ENCODE measurements around the gene PIN1.
A peak's percentile ranks its signal among the peaks of the same experiment; 100 is the strongest.
"Not testable (repeated sequence)": the region's sequence is repeated elsewhere in the genome, so short reads cannot be mapped to it uniquely, and the experiment has no call there.

PIN1 gene

DNA sequence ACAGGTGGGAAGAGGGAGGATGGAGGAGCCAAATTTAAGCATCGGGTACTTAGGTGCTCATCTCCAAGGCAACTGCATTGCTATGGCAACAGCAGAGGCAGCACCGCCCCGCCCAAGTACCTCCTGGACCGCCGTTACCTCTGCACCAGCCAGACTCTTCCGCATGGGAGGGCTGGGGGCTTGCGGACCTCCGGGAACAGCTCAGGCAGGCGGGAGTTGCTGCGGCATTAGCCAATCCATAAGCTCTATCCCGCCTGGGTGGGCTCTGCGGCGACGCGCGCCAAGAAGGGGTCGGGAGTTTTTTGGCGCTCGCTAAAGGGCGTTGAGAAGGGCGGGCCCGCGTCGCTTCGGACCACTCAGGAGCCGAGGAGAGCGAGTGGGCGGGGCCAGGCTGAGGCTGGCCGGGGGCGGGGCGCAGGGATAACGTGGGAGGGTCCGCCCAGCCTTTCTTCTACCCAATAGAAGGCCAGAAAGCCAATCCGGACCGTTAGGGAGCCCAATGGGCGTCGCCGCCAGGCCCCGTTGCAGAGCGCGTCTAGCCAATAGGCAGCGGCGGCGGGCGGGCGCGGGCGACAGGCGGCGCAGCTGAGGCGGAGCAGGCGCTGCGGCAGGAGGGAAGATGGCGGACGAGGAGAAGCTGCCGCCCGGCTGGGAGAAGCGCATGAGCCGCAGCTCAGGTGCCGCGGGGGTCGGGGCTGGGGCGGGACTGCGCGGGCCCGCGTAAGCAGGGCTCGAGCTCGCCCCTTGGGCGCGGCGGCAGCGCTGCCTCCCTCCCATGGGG is at the start of gene PIN1:
Gene PIN1, plus strand, starts transcription at position 593 of the 781 bp plus-strand sequence. Its CDS starts 27 bp downstream, at position 620.
- DNase-seq (ENCODE audit: low read depth) = peak; percentile 92

DNA sequence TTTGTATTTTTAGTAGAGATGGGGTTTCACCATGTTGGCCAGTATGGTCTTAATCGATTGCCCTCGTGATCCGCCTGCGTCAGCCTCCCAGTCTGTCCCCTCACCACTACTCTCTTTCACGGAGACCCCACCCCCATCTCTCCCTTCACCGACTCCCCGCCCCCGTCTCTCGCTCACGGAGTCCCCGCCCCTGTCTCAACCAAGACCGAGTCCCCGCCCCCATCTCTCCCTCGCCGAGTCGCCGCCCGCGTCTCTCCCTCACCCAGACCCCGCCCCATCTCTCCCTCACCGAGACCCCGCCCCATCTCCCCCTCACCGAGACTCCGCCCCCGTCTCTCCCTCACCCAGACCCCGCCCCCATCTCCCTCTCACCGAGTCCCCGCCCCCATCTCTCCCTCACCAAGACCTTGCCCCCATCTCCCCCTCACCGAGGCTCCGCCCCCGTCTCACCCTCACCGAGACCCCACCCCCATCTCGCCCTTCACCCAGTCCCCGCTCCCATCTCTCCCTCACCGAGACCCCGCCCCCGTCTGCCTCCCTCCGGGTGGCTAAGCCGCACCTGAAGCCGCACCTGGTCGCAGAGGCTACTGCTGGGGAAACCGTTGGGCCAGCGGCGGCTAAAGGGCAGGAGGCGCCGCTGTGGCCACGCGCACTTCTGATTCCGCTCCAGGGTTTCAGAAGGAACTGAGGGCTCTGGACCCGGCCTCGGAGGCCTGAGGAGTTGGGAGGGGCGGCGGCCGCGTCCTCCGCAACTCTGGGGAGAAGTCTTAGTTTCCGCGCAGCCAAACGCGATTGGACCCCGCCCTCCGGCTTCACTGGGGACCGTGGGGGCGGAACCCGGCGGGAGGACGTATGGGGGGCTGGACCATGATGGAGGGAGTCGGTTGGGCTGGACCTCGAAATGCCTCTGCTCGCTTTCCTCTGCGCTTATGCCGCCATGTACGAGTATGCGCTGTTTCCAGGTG is 49.5 kb upstream of the PIN1 start:
- DNase-seq (ENCODE audit: low read depth) = peak; percentile 63

DNA sequence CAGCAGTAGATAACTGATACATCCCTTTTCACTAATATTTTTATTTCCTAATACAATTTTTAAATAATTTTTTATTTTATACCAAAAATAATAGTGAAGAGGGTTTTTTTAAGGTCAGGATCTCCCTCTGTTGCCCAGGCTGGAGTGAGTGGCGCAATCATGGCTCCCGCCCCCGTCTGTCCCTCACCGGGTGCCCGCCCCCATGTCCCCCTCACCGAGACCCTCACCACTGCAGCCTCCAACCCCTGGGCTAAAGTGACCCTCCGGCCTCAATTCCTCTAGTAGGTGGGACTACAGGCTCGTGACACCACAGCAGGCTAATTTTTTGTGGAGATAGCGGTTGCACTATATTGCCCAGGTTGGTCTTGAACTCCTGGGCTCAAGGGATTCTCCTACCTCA is 48.8 kb upstream of the PIN1 start:
- no peak for DNase-seq (ENCODE audit: low read depth)

DNA sequence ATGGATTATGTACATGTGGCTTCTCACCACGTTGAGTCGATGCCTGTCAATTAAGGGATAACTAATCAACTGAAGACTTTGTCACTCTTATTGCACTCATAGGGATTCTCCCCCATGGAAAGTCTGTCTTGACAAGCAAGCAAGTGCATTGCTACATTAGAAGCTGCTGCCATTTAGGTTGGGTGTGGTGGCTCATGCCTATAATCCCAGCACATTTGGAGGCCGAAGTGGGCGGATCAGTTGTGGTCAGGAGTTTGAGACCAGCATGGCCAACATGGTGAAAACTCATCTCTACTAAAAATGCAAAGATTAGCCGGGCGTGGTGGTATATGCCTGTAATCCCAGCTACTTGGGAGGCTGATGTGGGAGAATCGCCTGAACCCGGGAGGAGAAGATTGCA is 48.3 kb upstream of the PIN1 start:
- DNase-seq (ENCODE audit: low read depth) = no peak

DNA sequence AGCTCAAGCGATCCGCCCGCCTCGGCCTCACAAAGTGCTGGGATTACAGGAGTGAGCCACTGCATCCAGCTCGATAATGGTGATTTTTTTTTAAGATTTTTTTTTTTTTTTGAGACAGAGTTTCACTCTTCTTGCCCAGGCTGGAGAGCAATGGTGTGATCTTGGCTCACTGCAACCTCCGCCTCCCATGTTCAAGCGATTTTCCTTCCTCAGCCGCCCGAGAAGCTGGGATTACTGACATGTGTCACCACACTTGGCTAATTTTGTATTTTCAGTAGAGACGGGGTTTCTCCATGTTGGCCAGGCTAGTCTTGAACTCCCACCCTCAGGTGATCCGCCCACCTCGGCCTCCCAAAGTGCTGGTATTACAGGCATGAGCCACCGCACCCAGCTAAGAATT is 46.5 kb upstream of the PIN1 start:
- DNase-seq (ENCODE audit: low read depth) = not testable (repeated sequence)

DNA sequence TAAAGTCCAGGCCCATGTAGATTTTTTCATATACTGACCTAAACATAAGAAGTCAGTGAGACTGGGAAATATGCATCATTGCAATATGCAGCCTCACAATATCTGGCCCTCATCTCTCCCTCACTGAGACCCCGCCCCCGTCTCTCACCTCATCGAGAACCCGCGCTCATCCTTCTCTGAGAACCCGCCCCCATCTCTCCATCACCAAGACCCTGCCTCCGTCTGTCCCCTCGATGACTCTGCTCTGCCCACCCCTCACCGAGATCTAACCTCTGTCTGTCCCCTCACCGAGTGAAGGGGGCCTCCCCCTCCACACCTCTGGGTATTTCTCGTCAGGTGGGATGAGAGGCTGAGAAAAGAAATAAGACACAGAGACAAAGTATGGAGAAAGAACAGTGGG is 46.1 kb upstream of the PIN1 start:
- no peak for DNase-seq (ENCODE audit: low read depth)

DNA sequence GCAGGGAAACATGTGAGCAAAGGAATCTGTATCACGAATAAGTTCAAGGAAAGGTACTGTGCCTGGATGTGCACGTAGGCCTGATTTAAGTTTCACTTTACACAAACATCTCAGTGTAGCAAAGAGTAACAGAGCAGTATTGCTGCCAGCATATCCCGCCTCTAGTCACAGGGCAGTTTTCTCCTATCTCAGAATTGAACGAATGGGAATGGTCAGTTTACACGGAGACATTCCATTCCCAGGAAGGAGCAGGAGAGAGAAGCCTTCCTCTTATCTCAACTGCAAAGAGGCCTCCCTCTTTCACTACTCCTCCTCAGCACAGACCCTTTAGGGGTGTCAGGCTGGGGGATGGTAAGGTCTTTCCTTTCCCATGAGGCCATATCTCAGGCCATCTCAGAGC is 45.5 kb upstream of the PIN1 start:
- DNase-seq (ENCODE audit: low read depth) = not testable (repeated sequence)

DNA sequence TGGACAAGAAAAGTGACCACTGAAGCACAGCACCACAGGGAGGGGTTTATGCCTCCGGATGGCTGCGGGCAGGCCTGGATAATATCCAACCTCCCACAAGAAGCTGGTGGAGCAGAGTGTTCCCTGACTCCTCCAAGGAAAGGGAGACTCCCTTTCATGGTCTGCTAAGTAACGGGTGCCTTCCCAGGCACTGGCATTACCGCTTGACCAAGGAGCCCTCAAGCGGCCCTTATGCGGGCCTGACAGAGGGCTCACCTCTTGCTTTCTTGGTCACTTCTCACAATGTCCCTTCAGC is 44.1 kb upstream of the PIN1 start:
- not testable (repeated sequence) for DNase-seq (ENCODE audit: low read depth)

DNA sequence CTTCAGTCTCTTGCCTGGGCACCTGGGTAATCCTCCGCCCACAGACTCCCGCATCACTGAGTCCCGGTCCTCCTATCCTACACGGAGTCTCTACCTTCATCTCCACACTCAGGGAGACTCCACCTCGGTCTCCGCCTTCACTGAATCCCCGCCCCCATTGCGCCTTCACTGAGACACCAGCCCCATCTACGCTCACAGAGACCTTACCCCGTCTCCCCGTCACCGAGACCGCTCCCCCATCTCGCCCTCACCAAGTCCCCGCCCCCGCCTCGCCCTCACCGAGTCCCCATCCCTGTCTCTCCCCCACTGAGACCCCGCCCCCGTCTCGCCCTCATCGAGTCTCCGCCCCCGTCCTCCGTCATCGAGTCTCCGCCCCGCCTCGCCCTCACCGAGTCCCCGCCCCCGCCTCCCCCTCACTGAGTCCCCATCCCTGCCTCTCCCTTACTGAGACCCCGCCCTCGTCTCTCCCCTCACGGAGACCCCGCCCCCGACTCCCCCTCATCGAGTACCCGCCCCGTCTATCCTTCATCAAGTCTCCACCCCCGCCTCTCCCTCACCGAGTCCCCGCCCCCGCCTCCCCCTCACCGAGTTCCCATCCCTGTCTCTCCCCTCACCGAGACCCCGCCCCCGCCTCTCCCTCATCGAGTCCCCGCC is 43.4 kb upstream of the PIN1 start:
- DNase-seq (ENCODE audit: low read depth) = peak; percentile 75

DNA sequence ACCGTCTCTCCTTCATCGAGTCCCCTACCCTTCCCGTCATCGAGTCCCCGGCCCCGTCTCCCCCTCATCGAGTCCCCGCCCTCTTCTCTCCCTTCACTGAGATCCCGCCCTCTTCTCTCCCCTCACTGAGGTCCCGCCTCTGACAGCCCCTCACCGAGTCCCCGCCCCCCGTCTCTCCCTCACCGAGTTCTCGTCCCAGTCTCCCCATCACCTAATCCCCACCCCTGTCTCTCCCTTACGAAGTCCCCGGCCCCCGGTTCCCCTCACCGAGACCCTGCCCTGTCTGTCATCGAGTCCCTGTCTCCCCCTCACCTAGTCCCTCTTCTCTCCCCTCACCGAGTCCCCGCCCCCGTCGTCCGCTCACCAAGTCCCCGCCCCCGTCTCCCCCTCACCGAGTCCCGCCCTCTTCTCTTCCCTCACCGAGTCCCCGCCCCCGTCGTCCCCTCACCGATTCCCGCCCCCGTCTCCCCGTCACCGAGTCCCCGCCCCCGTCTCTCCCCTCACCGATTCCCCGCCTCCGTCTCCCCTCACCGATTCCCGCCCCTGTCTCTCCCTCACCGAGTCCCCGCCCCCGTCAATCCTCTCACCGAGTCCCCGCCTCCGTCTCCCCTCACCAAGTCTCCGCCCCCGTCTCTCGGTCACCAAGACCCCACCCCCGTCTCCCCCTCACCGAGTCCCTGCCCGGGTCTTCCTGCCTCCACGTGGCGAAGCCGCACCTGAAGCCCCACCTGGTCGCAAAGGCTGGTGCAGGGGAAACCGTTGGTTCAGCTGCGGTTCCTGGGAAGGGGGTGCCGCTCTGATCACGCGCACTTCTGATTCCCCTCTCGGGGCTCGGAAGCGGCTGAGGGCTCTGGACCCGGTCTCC is 42.7 kb upstream of the PIN1 start:
- DNase-seq (ENCODE audit: low read depth) = peak; percentile 76

DNA sequence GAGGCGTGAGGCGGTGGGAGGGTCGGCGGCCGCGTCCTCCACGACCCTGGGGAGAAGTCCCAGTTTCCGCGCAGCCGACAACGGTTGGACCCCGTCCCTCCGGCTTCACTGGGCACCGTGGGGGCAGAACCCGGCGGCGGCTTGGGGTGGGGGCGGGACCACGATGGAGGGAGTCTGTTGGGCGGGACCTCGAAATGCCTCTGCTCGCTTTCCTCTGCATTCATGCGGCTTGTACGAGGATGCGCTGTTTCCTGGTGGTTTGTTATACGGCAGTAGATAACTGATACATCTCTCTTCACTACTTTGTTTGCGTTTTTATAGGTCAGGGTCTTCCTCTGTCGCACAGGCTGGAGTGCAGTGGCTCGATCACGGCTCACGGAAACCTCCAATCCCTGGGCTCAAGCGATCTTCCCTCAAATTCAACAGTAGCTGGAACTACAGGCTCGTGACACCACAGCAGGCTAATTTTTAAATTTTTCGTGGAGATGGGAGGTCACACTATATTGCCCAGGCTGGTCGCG is 42.0 kb upstream of the PIN1 start:
- no peak for DNase-seq (ENCODE audit: low read depth)

DNA sequence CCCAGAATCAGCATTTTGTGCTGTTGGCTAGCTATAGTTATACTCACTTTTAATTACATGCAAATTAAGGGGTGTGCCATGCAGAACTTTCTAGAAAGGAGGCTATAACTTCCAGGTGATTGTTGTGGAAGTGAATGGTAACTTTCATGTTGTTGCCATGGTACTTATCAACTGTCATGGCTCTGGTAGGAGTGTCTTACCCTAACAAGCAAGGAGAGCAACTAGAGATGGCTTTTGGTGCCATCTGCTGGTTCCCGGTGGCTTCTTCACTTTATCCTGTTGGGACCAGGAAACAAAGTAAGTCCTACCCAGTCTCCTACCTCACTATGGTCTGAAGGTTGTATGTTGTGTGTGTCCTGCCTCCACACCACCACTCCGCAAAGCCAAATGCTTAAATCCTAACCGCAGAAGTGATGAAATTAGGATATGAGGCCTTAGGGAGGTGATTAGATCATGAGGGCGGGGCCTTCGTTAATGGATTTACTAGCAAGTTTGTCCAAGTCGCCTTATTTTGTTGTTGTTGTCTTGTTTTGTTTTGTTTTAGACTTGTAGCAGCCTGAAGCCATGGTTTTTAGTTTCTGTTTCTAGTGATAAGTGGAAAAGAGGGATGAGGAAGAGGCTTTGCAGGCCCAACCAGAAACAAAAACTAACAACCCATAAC is 38.9 kb upstream of the PIN1 start:
- peak; percentile 83 for DNase-seq (ENCODE audit: low read depth)

DNA sequence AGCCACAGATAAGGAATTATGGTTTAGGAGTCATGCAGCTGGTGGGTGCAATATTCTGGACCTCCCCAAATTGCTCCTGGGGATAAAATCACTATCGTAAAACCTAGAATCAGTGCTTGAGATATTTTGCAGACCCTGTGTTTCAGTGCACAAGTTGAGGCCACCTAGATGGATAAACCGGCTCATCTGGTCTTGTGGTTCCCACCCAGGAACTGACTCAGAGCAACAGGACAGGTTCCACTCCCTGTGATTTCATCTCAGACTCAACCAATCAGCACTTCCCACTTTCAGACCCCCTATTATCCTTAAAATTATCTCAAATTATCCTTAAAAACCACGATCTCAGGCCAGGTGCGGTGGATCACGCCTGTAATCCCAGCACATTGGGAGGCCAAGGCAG is 37.2 kb upstream of the PIN1 start:
- no peak for DNase-seq (ENCODE audit: low read depth)

DNA sequence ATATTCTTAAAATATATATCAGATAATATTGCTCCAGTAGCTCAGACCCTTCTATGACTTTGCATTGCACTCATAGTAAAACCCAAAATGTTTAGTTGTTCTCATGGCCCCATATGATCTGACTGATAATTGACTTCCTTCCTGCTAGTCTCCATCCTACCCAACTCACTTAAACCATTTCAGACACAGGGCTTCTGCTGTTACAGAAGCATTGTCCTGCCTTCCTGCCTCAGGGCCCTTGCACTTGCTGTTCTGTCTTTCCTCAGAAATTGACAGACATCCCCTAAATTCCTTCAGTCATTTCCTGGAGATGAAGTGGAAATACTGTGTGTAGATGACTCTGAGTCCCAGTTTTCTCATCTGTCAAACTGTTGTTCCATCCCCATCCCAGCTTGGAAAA is 36.0 kb upstream of the PIN1 start:
- DNase-seq (ENCODE audit: low read depth) = no peak

DNA sequence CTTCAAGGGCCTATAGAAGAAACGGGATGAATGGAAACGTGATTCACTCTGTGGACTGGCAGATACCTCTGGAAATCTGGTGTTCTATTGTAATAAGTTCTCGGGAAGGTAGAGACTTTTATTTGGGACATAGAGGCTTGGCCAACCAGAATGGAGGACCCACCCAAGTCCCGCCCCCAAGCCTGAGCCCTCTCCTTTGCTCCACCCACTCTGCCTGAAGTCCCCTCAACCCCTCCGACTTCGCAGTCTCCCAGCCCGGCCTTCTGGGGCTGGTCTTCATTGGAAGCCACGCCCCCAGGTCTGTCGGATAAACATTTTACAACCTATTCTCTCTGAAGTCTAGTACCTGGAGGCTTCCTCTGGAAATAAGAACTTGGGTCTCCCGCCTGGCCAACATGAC is 33.1 kb upstream of the PIN1 start:
- DNase-seq (ENCODE audit: low read depth) = no peak

DNA sequence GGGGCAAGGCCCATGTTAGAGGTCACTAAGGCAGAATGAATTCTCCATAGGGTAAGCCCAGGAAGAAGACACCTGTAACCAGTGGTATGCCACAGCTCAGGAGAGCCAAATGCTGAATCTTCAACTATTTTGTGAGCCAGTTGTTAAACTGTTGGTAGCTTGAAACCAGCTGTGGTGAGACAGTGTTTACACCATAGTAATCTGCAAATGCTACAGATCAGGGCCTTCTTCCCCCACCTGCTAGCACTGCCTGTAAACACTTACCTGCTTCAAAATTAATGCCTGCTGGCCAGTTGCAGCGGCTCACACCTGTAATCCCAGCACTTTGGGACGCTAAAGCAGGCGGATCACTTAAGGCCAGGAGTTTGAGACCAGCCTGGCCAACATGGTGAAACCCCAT is 28.3 kb upstream of the PIN1 start:
- no peak for DNase-seq (ENCODE audit: low read depth)

DNA sequence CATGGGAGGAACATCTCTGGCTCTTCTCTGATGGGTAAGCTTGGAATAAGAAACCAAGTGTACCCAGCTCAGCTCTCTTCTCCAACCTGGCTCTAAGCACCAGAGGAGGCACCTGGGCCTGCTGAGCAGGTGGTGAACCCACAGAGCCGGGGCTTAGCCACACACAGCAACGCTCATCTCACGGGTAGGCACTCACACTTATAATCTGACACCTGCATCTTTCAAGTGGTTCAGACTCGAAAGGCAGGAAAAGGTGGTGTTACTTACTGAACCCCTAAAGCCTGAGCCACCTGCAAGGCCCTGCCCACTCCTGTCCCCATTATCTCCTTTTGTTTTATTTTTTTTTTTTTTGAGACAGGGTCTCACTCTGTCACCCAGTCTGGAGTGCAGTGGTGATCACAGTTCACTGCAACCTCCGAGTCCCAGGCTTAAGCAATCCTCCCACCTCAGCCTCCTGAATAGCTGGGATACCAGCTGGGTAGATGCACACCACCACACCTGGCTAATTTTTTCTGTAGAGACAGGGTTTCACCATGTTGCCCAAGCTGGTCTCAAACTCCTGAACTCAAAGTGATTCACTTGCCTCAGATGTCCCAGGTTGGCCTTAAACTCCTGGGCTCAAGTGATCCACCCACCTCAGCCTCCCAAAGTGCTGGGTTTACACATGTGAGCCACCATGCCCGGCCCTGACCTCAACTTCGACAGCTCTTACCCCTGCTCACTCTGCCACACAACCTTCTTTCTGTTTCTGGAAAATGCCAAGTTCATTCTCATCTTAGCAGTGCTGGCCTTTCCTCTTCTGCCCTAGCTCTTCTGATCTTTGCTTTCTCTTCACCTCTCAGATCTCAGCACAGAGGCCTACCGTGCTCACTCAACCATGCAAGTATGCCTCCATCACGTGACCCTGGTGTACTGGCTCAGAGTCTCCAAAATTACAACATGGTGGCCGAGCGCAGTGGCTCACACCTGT is 26.0 kb upstream of the PIN1 start:
- no peak for DNase-seq (ENCODE audit: low read depth)

DNA sequence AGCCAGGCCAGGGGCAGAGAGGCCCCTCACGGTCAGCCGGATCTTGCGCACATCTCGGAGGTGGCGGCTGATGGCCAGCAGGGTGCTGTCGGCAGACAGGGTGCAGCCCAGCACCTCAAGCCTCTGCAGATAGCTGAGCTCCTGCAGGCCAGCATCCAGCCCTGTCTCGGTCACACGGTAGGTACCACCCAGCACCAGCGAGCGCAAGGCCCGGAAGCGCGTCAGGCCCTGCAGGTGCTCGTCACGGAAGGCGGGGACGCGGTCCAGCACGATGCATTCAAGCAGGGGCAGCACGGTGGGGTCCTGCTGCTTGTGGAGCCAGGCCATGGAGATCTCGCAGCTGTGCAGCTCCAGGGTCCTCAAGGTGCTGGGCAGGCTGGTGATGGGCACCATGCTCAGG is 24.0 kb upstream of the PIN1 start:
- no peak for DNase-seq (ENCODE audit: low read depth)

DNA sequence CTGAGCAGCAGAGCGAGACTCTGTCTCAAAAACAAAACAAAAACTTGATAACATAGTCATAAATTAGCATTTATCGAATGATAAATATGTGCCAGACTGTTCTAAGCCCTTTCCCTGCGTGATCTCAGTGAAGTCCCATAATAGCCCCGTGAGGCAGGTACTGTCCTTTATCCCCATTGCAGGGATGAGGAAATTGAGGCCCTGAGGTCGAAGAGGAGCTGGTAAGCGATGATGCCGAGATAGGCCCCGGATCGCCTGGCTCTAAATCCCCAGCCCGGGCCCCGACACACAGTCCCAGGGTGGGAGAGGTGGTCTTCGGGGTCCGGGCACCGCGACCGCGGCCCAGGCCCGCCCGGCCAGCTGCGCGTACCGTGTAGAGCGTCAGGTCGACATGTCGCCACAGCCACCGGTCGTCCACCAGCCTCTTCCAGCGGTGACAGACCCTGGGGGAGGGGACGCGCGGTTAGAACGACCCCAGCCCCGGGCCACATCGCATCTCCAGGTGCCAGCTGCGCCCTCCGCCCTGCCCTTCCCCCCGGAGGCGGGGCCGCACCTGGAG is 16.9 kb upstream of the PIN1 start:
- DNase-seq (ENCODE audit: low read depth) = no peak
